Pancreas (tissue), 10 donors: ENCODE data around the gene MYMK. TPM values are rescaled to one million over a fixed set of nuclear protein-coding genes. Genes with fewer than 3 reads are reported as not detected.

Experiments
- ATAC-seq, 4 donors: fragments of 200-7000 bp; cut with Tn5 transposase; one replicate each; pipeline versions ENCODE4 v1.8.0 to v1.9.1; 2020; ENCODE audit warnings: mild to moderate bottlenecking in 4 of 4, moderate library complexity in 4 of 4
- DNase-seq, 6 donors: peaks; one replicate each; pipeline ENCODE4 v3.0.0-alpha.2; 2020
- FAIRE-seq: peaks from 2 replicates; lab custom pipeline; 2012; peaks lifted over from hg19 to GRCh38; lab: Jason Lieb, UNC
- H3K27ac ChIP-seq, 4 donors: fragments of 200-600 bp; sonication (generic); 1 replicate in 3 of 4; 2 replicates in 1 of 4; pipeline versions ENCODE4 v1.5.0 to v1.8.0; 2020
- H3K27me3 ChIP-seq, 4 donors: fragments of 200-600 bp; one replicate each; pipeline ENCODE4 v1.8.0; 2021
- H3K36me3 ChIP-seq, 3 donors: fragments of 200-600 bp; sonication (generic) in 1 of 3; one replicate each; pipeline versions ENCODE4 v1.5.0 to v1.8.0; 2020 to 2021
- H3K4me1 ChIP-seq, 3 donors: fragments of 200-600 bp; one replicate each; pipeline ENCODE4 v1.8.0; 2021
- H3K4me3 ChIP-seq, 4 donors: fragments of 200-600 bp; sonication (generic) in 2 of 4; one replicate each; pipeline versions ENCODE4 v1.5.0 to v1.8.0; 2020 to 2021
- H3K9me3 ChIP-seq, 4 donors: fragments of 200-600 bp; one replicate each; pipeline ENCODE4 v1.8.0; 2021
- WGBS, 2 donors: extraction: QIAGEN DNeasy Blood & Tissue Kit; methylation state at CpG; one replicate each; pipeline ENCODE4 v1.1.7; 2013; 5-methylcytosine and 5-hydroxymethylcytosine counted together
- intact Hi-C, 3 donors: fragments of 100-400 bp; cut with DNase I; formaldehyde crosslinking; loops; one replicate each; pipeline versions ENCODE4 v1.11.1 to v1.14.2; 2022
- polyA plus RNA-seq, 2 donors: library from polyadenylated mRNA; stranded (reverse); fragments of 200-250 nt; gene quantifications; one replicate each; pipeline ENCODE4 v1.2.3, GENCODE V29; 2013
- total RNA-seq, 6 donors: library from RNA; stranded (reverse); fragmentation: NEBNext Ultra II Directional in 4 of 6; extraction: Animal tissue kit (Norgen Biotek cat#: 25700) in 4 of 6; gene quantifications; one replicate each; pipeline versions ENCODE4 v1.2.1 to v1.2.4, GENCODE V29; 2021 to 2023
- TF ChIP-seq, protein P1 (sequence below), 4 donors: fragments of 200-600 bp; sonication (generic) in 3 of 4; IDR thresholded peaks; one replicate each; pipeline versions ENCODE4 v1.5.0 to v1.8.0; 2021; ENCODE audit warnings: antibody characterized with exemption in 4 of 4
- donor health status: healthy with polysubstance abuse.
- donor health status: DM: no; HTN: no; CAD: no; lungs with moderate emphysema.
- donor health status: DM: no; HTN: no; CAD: no.
- donor health status: control.
- donor health status: control.
- donor health status: Bipolar disorder and iron deficiency.
- donor health status: DM: yes; HTN: yes; CAD: no.
- donor health status: DM: no; HTN: no; CAD: no.
- donor health status: DM: no; HTN: no; CAD: no.
- donor health status: DM: yes; HTN: yes; CAD: no.

Gene MYMK
- total and polyA plus RNA-seq, 8 donors, result not detected

- Histone ChIP-seq H3K36me3 (no peaks in the 10 kb centered on the region), H3K27me3 (no peaks in the 10 kb centered on the region), H3K9me3 (no peaks in the 10 kb centered on the region), H3K4me3 (no peak overlapping the region), H3K27ac (no peak overlapping the region), H3K4me1 (no peaks in the 10 kb centered on the region)
- WGBS, 2 donors, result 75 to 77% methylated on average over 8 of the region's 8 CpGs
- intact Hi-C loops, result no loop called here
- TF ChIP-seq, protein P1, sequence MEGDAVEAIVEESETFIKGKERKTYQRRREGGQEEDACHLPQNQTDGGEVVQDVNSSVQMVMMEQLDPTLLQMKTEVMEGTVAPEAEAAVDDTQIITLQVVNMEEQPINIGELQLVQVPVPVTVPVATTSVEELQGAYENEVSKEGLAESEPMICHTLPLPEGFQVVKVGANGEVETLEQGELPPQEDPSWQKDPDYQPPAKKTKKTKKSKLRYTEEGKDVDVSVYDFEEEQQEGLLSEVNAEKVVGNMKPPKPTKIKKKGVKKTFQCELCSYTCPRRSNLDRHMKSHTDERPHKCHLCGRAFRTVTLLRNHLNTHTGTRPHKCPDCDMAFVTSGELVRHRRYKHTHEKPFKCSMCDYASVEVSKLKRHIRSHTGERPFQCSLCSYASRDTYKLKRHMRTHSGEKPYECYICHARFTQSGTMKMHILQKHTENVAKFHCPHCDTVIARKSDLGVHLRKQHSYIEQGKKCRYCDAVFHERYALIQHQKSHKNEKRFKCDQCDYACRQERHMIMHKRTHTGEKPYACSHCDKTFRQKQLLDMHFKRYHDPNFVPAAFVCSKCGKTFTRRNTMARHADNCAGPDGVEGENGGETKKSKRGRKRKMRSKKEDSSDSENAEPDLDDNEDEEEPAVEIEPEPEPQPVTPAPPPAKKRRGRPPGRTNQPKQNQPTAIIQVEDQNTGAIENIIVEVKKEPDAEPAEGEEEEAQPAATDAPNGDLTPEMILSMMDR (IDR thresholded peaks at IDR 0.05), result no peak
- DNase-seq (no peak), ATAC-seq (no peak), FAIRE-seq (no peak)
Measured at GRCh38 chr9:133546287-133546680, 21.5 kb upstream of the MYMK start.

DNA sequence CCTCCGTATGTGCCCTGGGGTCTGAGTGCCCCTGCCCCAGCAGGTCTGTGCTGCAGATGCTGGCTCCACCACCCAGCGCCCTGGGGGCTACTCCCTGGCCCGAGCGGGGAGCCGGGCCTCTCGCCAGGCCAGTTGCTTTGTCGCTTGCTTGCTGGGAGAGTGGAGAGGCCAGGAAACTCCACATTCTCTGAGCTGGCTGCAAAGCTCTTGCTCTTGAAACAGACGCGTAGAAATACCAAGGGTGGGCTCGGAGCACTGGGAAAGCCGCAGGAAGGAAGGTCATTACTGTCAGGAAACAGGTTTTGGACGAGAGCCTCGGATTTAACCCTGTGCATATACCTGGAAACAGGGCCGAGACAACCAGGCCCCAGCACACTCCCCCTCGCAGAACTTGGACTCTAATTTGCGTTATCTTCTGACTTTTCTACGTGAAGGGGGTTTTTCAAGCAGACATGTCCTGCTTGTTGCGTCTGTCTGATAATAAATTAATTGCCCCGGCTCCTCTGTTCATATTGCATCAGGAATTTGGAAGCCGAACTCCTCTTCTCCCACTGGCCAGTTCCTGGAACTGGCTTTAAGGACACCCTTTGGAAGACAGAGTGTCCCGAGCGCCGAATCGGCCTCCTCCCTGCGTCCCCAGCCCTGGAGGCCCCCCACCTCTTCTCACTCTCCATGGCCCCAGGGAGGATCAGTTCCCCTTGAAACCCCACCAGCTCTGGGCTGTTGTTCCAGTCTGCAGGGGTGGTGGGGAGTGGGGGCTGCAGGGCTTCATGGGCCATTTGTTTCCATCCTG is 20.9 kb upstream of the MYMK start:
- no peak overlapping the region for H3K4me3 ChIP-seq
- no peak for FAIRE-seq
- H3K27ac ChIP-seq, result peak overlapping the region in 1 of 4 donors; percentile 10
- intact Hi-C loops, result no loop called here
- TF ChIP-seq, protein P1 (IDR thresholded peaks at IDR 0.05), result no peak
- no peaks in the 10 kb centered on the region for H3K36me3 ChIP-seq
- ATAC-seq, result peak in 2 of 4 donors; percentile 24 to 33
- H3K9me3 ChIP-seq, result no peaks in the 10 kb centered on the region
- H3K27me3 ChIP-seq, result no peaks in the 10 kb centered on the region
- 69 to 71% methylated on average over 25 of the region's 25 CpGs for WGBS, 2 donors
- H3K4me1 ChIP-seq, result no peaks in the 10 kb centered on the region
- no peak for DNase-seq

GRCh38 chr9:133543772-133544467 is 19.2 kb upstream of the MYMK start:
- H3K4me1 ChIP-seq, result no peaks in the 10 kb centered on the region
- no peaks in the 10 kb centered on the region for H3K9me3 ChIP-seq
- H3K4me3 ChIP-seq, result no peak overlapping the region
- FAIRE-seq, result no peak
- TF ChIP-seq, protein P1 (IDR thresholded peaks at IDR 0.05), result no peak
- no peaks in the 10 kb centered on the region for H3K27me3 ChIP-seq
- H3K27ac ChIP-seq, result no peak overlapping the region
- no peak for ATAC-seq
- intact Hi-C loops, result no loop called here
- 76 to 78% methylated on average over 16 of the region's 16 CpGs for WGBS, 2 donors
- no peak for DNase-seq
- no peaks in the 10 kb centered on the region for H3K36me3 ChIP-seq

GRCh38 chr9:133542002-133542401 is 17.2 kb upstream of the MYMK start:
- WGBS, 2 donors, result 78 to 83% methylated on average over 13 of the region's 13 CpGs
- TF ChIP-seq, protein P1 (IDR thresholded peaks at IDR 0.05), result no peak
- DNase-seq, result no peak

DNA sequence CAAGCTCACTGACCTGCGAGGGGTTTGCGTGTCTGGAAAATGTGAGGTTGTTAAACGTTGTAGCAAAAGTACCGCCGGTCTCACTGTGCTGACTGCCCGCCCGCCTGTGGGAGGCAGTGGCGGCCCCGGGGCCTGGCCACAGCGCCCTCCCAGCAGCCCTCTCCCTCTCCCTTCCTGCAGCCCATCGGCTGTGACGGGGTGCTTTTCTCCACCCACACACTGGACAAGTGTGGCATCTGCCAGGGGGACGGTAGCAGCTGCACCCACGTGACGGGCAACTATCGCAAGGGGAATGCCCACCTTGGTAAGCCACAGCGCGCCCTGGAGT is 15.9 kb upstream of the MYMK start:
- Histone ChIP-seq H3K27me3 (no peaks in the 10 kb centered on the region), H3K4me3 (no peak overlapping the region), H3K4me1 (no peaks in the 10 kb centered on the region), H3K36me3 (no peaks in the 10 kb centered on the region), H3K9me3 (no peaks in the 10 kb centered on the region), H3K27ac (no peak overlapping the region)
- DNase-seq (no peak), ATAC-seq (no peak), FAIRE-seq (no peak)
- TF ChIP-seq, protein P1 (IDR thresholded peaks at IDR 0.05), result no peak
- 86 to 88% methylated on average over 18 of the region's 18 CpGs for WGBS, 2 donors
- intact Hi-C loops, result no loop called here

More at GRCh38 chr9:133542002-133542401, 17.2 kb upstream of the MYMK start:
- intact Hi-C loops, result no loop called here
- Histone ChIP-seq H3K36me3 (no peaks in the 10 kb centered on the region), H3K27me3 (no peaks in the 10 kb centered on the region), H3K9me3 (no peaks in the 10 kb centered on the region), H3K27ac (no peak overlapping the region), H3K4me1 (no peaks in the 10 kb centered on the region), H3K4me3 (no peak overlapping the region)
- ATAC-seq (no peak), FAIRE-seq (no peak)
